Measurements from ENCODE around the gene CCDC6.
"Not testable (repeated sequence)": the region's sequence is repeated elsewhere in the genome, so short reads cannot be mapped to it uniquely, and the experiment has no call there.

The CCDC6 gene

GRCh38 chr10:59880971-59881510 is 25.3 kb downstream of the CCDC6 start:
- no peak for DNase-seq (ENCODE audit: low read depth)

GRCh38 chr10:59880019-59880717 is 26.2 kb downstream of the CCDC6 start:
- DNase-seq (ENCODE audit: low read depth): no peak

GRCh38 chr10:59879363-59879913 is 26.9 kb downstream of the CCDC6 start:
- no peak for DNase-seq (ENCODE audit: low read depth)

- DNase-seq (ENCODE audit: low read depth): no peak
These were observed 27.4 kb downstream of the CCDC6 start for GRCh38 chr10:59878915-59879314.

GRCh38 chr10:59878289-59878688 is 28.1 kb downstream of the CCDC6 start:
- no peak for DNase-seq (ENCODE audit: low read depth)

- peak; percentile 59 for DNase-seq (ENCODE audit: low read depth)
These were observed 29.1 kb downstream of the CCDC6 start for GRCh38 chr10:59877191-59877671.

- DNase-seq (ENCODE audit: low read depth): no peak
These were observed 29.7 kb downstream of the CCDC6 start for GRCh38 chr10:59876695-59877094.

- DNase-seq (ENCODE audit: low read depth): not testable (repeated sequence)
These were observed 30.1 kb downstream of the CCDC6 start for GRCh38 chr10:59876208-59876607.

GRCh38 chr10:59873896-59874295 is 32.5 kb downstream of the CCDC6 start:
- no peak for DNase-seq (ENCODE audit: low read depth)

- peak; percentile 76 for DNase-seq (ENCODE audit: low read depth)
These were observed 33.4 kb downstream of the CCDC6 start for GRCh38 chr10:59872892-59873463.

GRCh38 chr10:59870152-59870551 is 36.2 kb downstream of the CCDC6 start:
- no peak for DNase-seq (ENCODE audit: low read depth)

GRCh38 chr10:59869594-59869940 is 36.8 kb downstream of the CCDC6 start:
- no peak for DNase-seq (ENCODE audit: low read depth)

GRCh38 chr10:59868696-59869593 is 37.4 kb downstream of the CCDC6 start:
- DNase-seq (ENCODE audit: low read depth): no peak

- no peak for DNase-seq (ENCODE audit: low read depth)
These were observed 38.8 kb downstream of the CCDC6 start for GRCh38 chr10:59867590-59867989.

- no peak for DNase-seq (ENCODE audit: low read depth)
These were observed 41.3 kb downstream of the CCDC6 start for GRCh38 chr10:59865101-59865500.

GRCh38 chr10:59864141-59864962 is 42.0 kb downstream of the CCDC6 start:
- no peak for DNase-seq (ENCODE audit: low read depth)

GRCh38 chr10:59859570-59859969 is 46.8 kb downstream of the CCDC6 start:
- no peak for DNase-seq (ENCODE audit: low read depth)

GRCh38 chr10:59857921-59858320 is 48.4 kb downstream of the CCDC6 start:
- no peak for DNase-seq (ENCODE audit: low read depth)

GRCh38 chr10:59857049-59857448 is 49.3 kb downstream of the CCDC6 start:
- DNase-seq (ENCODE audit: low read depth): no peak

- no peak for DNase-seq (ENCODE audit: low read depth)
These were observed 50.3 kb downstream of the CCDC6 start for GRCh38 chr10:59856104-59856503.

- no peak for DNase-seq (ENCODE audit: low read depth)
These were observed 51.8 kb downstream of the CCDC6 start for GRCh38 chr10:59854571-59854970.
